DOHH2 (cell line): ENCODE results near the gene SLC48A1.

ENCODE experiments used
- EZH2phosphoT487 ChIP-seq: fragments of 200-600 bp; sonication (generic); IDR thresholded peaks from 2 replicates; pipeline ENCODE4 v1.6.1; 2017; ENCODE audit warnings: borderline replicate concordance, mild to moderate bottlenecking, antibody characterized with exemption, low read length, moderate library complexity, mixed read lengths
- TF ChIP-seq, protein P1 (sequence below): fragments of 200-600 bp; sonication (generic); IDR thresholded peaks from one replicate; pipeline ENCODE4 v1.5.1; 2014; ENCODE audit warnings: antibody characterized with exemption, mild to moderate bottlenecking, low read depth, low read length; ENCODE audit not compliant: poor library complexity, severe bottlenecking

GRCh38 chr12:47753021-47754001 lies 19.7 kb upstream of the SLC48A1 start:
- TF ChIP-seq, protein P1, sequence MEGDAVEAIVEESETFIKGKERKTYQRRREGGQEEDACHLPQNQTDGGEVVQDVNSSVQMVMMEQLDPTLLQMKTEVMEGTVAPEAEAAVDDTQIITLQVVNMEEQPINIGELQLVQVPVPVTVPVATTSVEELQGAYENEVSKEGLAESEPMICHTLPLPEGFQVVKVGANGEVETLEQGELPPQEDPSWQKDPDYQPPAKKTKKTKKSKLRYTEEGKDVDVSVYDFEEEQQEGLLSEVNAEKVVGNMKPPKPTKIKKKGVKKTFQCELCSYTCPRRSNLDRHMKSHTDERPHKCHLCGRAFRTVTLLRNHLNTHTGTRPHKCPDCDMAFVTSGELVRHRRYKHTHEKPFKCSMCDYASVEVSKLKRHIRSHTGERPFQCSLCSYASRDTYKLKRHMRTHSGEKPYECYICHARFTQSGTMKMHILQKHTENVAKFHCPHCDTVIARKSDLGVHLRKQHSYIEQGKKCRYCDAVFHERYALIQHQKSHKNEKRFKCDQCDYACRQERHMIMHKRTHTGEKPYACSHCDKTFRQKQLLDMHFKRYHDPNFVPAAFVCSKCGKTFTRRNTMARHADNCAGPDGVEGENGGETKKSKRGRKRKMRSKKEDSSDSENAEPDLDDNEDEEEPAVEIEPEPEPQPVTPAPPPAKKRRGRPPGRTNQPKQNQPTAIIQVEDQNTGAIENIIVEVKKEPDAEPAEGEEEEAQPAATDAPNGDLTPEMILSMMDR, result no peak
- no peak for TF ChIP-seq EZH2phosphoT487
